Kidney epithelial cell (primary cell): ENCODE results near the gene KRT86. TPM values are rescaled to one million over a fixed set of nuclear protein-coding genes. Genes with fewer than 3 reads are reported as not detected.
A peak's percentile ranks its signal among the peaks of the same experiment; 100 is the strongest.

Source experiments
- DNase-seq: peaks from one replicate; pipeline ENCODE4 v3.0.0-alpha.2; 2010; ENCODE audit warnings: low read depth
- H3K27me3 ChIP-seq: 2 replicates; pipeline ENCODE4 v1.6.0; 2011; ENCODE audit warnings: low read length; ENCODE audit not compliant: control insufficient read depth, insufficient read depth
- H3K36me3 ChIP-seq: 2 replicates; pipeline ENCODE4 v1.5.1; 2011; ENCODE audit warnings: low read length; ENCODE audit not compliant: control insufficient read depth, insufficient read depth
- H3K4me3 ChIP-seq: 2 replicates; pipeline ENCODE4 v1.5.1; 2011; ENCODE audit warnings: low read depth, mild to moderate bottlenecking, control low read depth, low read length
- CTCF ChIP-seq: IDR thresholded peaks from 2 replicates; pipeline ENCODE4 v1.5.1; 2011; ENCODE audit warnings: mild to moderate bottlenecking, moderate library complexity, low read length, control low read depth, inconsistent platforms; ENCODE audit not compliant: insufficient read depth, poor library complexity, severe bottlenecking
- total RNA-seq: library from RNA; depleted of rRNA; stranded (reverse); fragments of >200 nt; gene quantifications from 2 replicates; pipeline ENCODE4 v1.2.3, GENCODE V29; 2015

The KRT86 gene
- total RNA-seq, 1 donor from 2014 or later: 6.9 TPM

GRCh38 chr12:52324153-52324444 lies 49.7 kb downstream of the KRT86 start:
- TF ChIP-seq CTCF: no peak
- Histone ChIP-seq H3K36me3 (no peaks in the 10 kb centered on the region), H3K4me3 (no peak overlapping the region), H3K27me3 (peaks cover 29% of the 10 kb centered on the region)
- no peak for DNase-seq

GRCh38 chr12:52327052-52327829 lies 52.8 kb downstream of the KRT86 start:
- H3K27me3 ChIP-seq: peaks cover 10% of the 10 kb centered on the region
- H3K36me3 ChIP-seq: no peaks in the 10 kb centered on the region
- no peak overlapping the region for H3K4me3 ChIP-seq
- peak; percentile 100 for TF ChIP-seq CTCF
- peak; percentile 88 for DNase-seq

- TF ChIP-seq CTCF: no peak
- no peaks in the 10 kb centered on the region for H3K36me3 ChIP-seq
- H3K4me3 ChIP-seq: no peak overlapping the region
- peaks cover 5% of the 10 kb centered on the region for H3K27me3 ChIP-seq
- DNase-seq: no peak
Observed at GRCh38 chr12:52327830-52328500, 53.5 kb downstream of the KRT86 start.

- Histone ChIP-seq H3K4me3 (no peak overlapping the region), H3K36me3 (no peaks in the 10 kb centered on the region), H3K27me3 (peaks cover 2% of the 10 kb centered on the region)
- no peak for TF ChIP-seq CTCF
- no peak for DNase-seq
Observed at GRCh38 chr12:52331039-52331438, 56.6 kb downstream of the KRT86 start.

- no peak for TF ChIP-seq CTCF
- H3K27me3 ChIP-seq: peaks cover 2% of the 10 kb centered on the region
- no peaks in the 10 kb centered on the region for H3K36me3 ChIP-seq
- no peak overlapping the region for H3K4me3 ChIP-seq
- no peak for DNase-seq
Observed at GRCh38 chr12:52331833-52332232, 57.4 kb downstream of the KRT86 start.
